Measurements from ENCODE around the gene SFMBT2. TPM values are rescaled to one million over a fixed set of nuclear protein-coding genes. Genes with fewer than 3 reads are reported as not detected.

The SFMBT2 gene
- total RNA-seq, 1 experiment from 2014 or later, result 0.02 TPM

GRCh38 chr10:7263616-7264015 is 147.2 kb downstream of the SFMBT2 start:
- H4K20me1 ChIP-seq (ENCODE audit: insufficient read depth), result no peaks in the 10 kb centered on the region
- no peaks in the 10 kb centered on the region; the same call in none of the 2 replicates for H3K27me3 ChIP-seq (ENCODE audit: insufficient read depth, low read length)
- no TSS peak for BruUV-seq (replicated peaks)
- H3K4me1 ChIP-seq (ENCODE audit: control insufficient read depth in 1 of 2, insufficient read depth in 2 of 2, low read length in 2 of 2), result no peaks in the 10 kb centered on the region
- H3K9me3 ChIP-seq (ENCODE audit: control insufficient read depth in 1 of 2, insufficient read depth in 1 of 2, low read depth in 1 of 2, low read length in 2 of 2), result no peaks in the 10 kb centered on the region
- H3K27ac ChIP-seq (ENCODE audit: low read depth, low read length), result no peak overlapping the region
- H3K4me3 ChIP-seq (replicated peaks in 1 of 2; ENCODE audit: low read depth in 1 of 2, low read length in 2 of 2), result no peak overlapping the region
- ATAC-seq, result no peak
- RAD21 ChIA-PET (ENCODE audit: low non-redundant PET in 1 of 2, low total read pairs in 2 of 2, uncharacterized antibody in 2 of 2, unreplicated experiment in 2 of 2), result no interaction called here
- intact Hi-C loops (cut with micrococcal nuclease), result no loop called here
- no peak overlapping the region for H3K9ac ChIP-seq (ENCODE audit: low read length)
- POLR2A ChIA-PET, result no interaction called here
- no peaks in the 10 kb centered on the region for H3K9me2 ChIP-seq (ENCODE audit: insufficient read depth)
- no peaks in the 10 kb centered on the region for H3K79me2 ChIP-seq (ENCODE audit: insufficient read depth, low read length)
- H2AFZ ChIP-seq (ENCODE audit: low read depth, low read length, poor library complexity, severe bottlenecking), result no peak overlapping the region
- CTCF ChIA-PET, result no interaction called here
- no peak for DNase-seq (ENCODE audit: low read depth, low spot score)
- TF ChIP-seq YY1 (IDR thresholded peaks at IDR 0.05; ENCODE audit: extremely low read depth, insufficient replicate concordance, low read depth, low read length) (no peak), ATF3 (IDR thresholded peaks at IDR 0.05) (no peak), EZH2phosphoT487 (IDR thresholded peaks at IDR 0.05; ENCODE audit: borderline replicate concordance) (no peak), ZFX (IDR thresholded peaks at IDR 0.05) (no peak), POLR2A (IDR thresholded peaks at IDR 0.05; ENCODE audit: borderline replicate concordance, extremely low read depth, insufficient read depth, insufficient read length) (no peak), CEBPB (IDR thresholded peaks at IDR 0.05; ENCODE audit: low read depth) (no peak), SRF (IDR thresholded peaks at IDR 0.05; ENCODE audit: low read depth) (no peak), ZNF274 (IDR thresholded peaks at IDR 0.05; ENCODE audit: low read depth, low read length) (no peak), RAD21 (IDR thresholded peaks at IDR 0.05; ENCODE audit: low read depth) (no peak), TCF7L2 (IDR thresholded peaks at IDR 0.05; ENCODE audit: borderline replicate concordance, extremely low read depth, insufficient read depth, insufficient read length) (no peak), SIN3A (IDR thresholded peaks at IDR 0.05; ENCODE audit: low read depth) (no peak), FOSL1 (IDR thresholded peaks at IDR 0.05; ENCODE audit: low read depth) (no peak), CBX3 (IDR thresholded peaks at IDR 0.05; ENCODE audit: low read depth) (no peak), SP1 (IDR thresholded peaks at IDR 0.05; ENCODE audit: low read depth) (no peak), POLR2AphosphoS5 (IDR thresholded peaks at IDR 0.05; ENCODE audit: low read depth, low read length) (no peak), ELF1 (IDR thresholded peaks at IDR 0.05; ENCODE audit: borderline replicate concordance, low read depth) (no peak)
- TF ChIP-seq, protein P1, sequence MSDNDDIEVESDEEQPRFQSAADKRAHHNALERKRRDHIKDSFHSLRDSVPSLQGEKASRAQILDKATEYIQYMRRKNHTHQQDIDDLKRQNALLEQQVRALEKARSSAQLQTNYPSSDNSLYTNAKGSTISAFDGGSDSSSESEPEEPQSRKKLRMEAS (IDR thresholded peaks at IDR 0.05), result no peak
- TF ChIP-seq, protein P2, sequence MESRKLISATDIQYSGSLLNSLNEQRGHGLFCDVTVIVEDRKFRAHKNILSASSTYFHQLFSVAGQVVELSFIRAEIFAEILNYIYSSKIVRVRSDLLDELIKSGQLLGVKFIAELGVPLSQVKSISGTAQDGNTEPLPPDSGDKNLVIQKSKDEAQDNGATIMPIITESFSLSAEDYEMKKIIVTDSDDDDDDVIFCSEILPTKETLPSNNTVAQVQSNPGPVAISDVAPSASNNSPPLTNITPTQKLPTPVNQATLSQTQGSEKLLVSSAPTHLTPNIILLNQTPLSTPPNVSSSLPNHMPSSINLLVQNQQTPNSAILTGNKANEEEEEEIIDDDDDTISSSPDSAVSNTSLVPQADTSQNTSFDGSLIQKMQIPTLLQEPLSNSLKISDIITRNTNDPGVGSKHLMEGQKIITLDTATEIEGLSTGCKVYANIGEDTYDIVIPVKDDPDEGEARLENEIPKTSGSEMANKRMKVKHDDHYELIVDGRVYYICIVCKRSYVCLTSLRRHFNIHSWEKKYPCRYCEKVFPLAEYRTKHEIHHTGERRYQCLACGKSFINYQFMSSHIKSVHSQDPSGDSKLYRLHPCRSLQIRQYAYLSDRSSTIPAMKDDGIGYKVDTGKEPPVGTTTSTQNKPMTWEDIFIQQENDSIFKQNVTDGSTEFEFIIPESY (IDR thresholded peaks at IDR 0.05; ENCODE audit: extremely low read depth, insufficient replicate concordance, low read length), result no peak
- H3K36me3 ChIP-seq (ENCODE audit: control insufficient read depth in 1 of 2, insufficient read depth in 2 of 2, low read length in 2 of 2), result no peaks in the 10 kb centered on the region
- H3K4me2 ChIP-seq (ENCODE audit: low read length), result no peak overlapping the region

All from HCT116 (cell line).